GM12878 (cell line): ENCODE data around the gene CCK.

Experiments used
- LARP7 ChIP-seq: fragments of 450-650 bp; IDR thresholded peaks from 2 replicates; pipeline ENCODE4 v1.6.1; 2017; ENCODE audit warnings: mild to moderate bottlenecking
- SUZ12 ChIP-seq: fragments of 200-600 bp; sonication (generic); IDR thresholded peaks from one replicate; pipeline ENCODE4 v1.6.1; 2018; ENCODE audit warnings: antibody characterized with exemption, mild to moderate bottlenecking; ENCODE audit not compliant: unreplicated experiment

DNA sequence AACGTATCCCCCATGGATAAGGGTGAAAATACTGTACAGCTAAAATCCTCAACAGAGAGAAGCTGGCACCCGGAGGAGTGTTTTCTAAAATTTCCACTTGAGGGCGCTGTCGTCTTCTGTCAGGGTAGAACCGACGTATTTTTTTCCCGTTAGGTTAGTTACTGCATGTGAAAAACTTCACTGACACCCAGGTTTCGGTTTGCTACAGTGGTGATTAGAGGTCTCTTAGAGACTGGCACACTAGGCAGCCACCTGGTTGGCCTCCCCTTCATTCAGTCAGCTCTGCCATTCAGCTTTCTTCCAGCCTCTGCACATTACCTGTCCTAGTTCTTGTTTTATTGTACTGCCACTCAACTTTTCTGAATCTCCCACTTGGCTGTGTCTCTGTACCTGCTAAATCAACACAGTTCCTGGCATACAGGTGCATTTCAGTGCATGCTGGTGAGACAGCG, 18.4 kb downstream of the CCK start:
- TF ChIP-seq LARP7: no peak
- TF ChIP-seq SUZ12: no peak
